Osteocyte (in vitro differentiated cells): ENCODE measurements around the gene CIP2A. TPM values are rescaled to one million over a fixed set of nuclear protein-coding genes. Genes with fewer than 3 reads are reported as not detected.
A peak's percentile ranks its signal among the peaks of the same experiment; 100 is the strongest.
"Not testable (repeated sequence)": the region's sequence is repeated elsewhere in the genome, so short reads cannot be mapped to it uniquely, and the experiment has no call there.

ENCODE experiments used
- DNase-seq: peaks from one replicate; pipeline ENCODE4 v3.0.0; 2021; ENCODE audit warnings: mixed read lengths; ENCODE audit not compliant: unreplicated experiment; ENCODE audit errors: extremely low spot score
- H3K27ac Mint-ChIP-seq: one replicate; pipeline ENCODE4 v1.8.0; 2021; ENCODE audit warnings: mild to moderate bottlenecking, mixed read lengths; ENCODE audit not compliant: unreplicated experiment
- H3K27me3 Mint-ChIP-seq: one replicate; pipeline ENCODE4 v1.8.0; 2021; ENCODE audit warnings: mixed read lengths; ENCODE audit not compliant: unreplicated experiment
- H3K36me3 Mint-ChIP-seq: one replicate; pipeline ENCODE4 v1.8.0; 2021; ENCODE audit warnings: mixed read lengths; ENCODE audit not compliant: unreplicated experiment
- H3K4me1 Mint-ChIP-seq: one replicate; pipeline ENCODE4 v1.8.0; 2021; ENCODE audit warnings: mixed read lengths; ENCODE audit not compliant: unreplicated experiment
- H3K4me3 Mint-ChIP-seq: one replicate; pipeline ENCODE4 v1.8.0; 2021; ENCODE audit warnings: mild to moderate bottlenecking, moderate library complexity, mixed read lengths; ENCODE audit not compliant: unreplicated experiment
- H3K9me3 Mint-ChIP-seq: one replicate; pipeline ENCODE4 v1.8.0; 2021; ENCODE audit warnings: mixed read lengths; ENCODE audit not compliant: unreplicated experiment
- CTCF ChIP-seq: fragments of 200-600 bp; sonication (generic); IDR thresholded peaks from 2 replicates; pipeline ENCODE4 v1.5.0; 2021; ENCODE audit warnings: antibody characterized with exemption, mild to moderate bottlenecking, moderate library complexity
- long read RNA-seq: library from polyadenylated mRNA; unstranded; transcript quantifications from one replicate; pipeline ENCODE4 v2.0.0, GENCODE V29; 2021
- total RNA-seq: library from RNA; stranded (reverse); gene quantifications from 2 replicates; pipeline ENCODE4 v1.2.1, GENCODE V29; 2021

The CIP2A gene
- total RNA-seq: 9.0 and 10.2 TPM in 2 replicates
- long read RNA-seq, partial matches to known transcripts: 87 of 100 reads
- long read RNA-seq, other reads (novel, unspliced or antisense): 13 of 100 reads

DNA sequence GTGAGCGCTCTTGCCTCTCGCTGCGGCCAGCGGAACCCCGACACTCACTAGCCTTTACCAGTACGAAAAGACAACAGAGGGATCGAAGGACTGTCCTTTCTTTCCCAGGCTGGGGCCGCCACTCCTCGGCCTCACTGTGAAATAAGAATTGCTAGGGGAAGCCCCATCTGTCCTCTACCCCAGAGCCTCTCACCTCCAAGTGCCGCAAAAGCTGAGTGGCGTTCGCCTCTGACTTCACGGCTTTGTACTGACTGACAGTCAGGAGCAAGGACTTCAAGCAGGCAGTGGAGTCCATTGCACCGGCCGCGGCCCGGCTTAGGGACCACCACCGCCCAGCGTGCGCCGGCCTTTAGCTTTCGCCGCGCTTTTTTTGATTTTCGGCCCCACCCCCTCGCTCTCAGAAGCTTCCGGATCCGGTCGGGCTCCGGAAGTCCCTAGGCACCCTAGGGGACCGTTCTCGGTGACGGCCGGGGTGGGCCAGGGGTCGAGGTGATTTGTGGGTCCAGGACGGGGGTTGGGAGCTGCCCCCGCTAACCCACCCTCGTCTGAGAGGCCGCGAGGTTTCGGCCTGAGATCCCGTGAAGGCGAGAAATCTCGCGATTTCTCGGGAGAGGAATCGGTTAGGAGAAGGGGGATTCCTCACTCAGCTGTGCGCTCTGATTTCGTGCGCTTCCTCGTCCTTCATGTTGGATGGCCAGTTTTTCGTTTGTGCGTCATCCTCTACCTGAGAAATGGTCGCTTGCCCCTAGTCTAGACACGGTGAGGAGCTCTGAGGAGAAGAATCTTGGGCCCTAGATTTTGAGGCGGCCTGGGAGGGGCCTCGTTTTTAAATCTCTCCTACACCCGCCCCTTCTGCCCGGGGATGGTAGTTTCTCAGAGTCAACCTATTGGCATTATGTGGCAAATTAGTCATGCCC lies at the start of gene CIP2A, which contains the start of gene DZIP3:
CIP2A (minus strand) TSS at position 358 of the 917 bp plus-strand sequence; CDS start at position 295, 63 bp downstream.
DZIP3 (plus strand) TSS at position 642 of the 917 bp plus-strand sequence. CDS start 15,685 bp downstream, outside the sequence.
- Mint-ChIP-seq H3K4me3 (peak within 1 kb of the TSS; percentile 99), H3K9me3 (no peaks in the 10 kb centered on the region), H3K27me3 (no peaks in the 10 kb centered on the region), H3K4me1 (peaks cover 45% of the 10 kb centered on the region), H3K36me3 (no peaks in the 10 kb centered on the region), H3K27ac (peak within 1 kb of the TSS; percentile 100)
- DNase-seq: peak; percentile 97
- no peak for TF ChIP-seq CTCF

DNA sequence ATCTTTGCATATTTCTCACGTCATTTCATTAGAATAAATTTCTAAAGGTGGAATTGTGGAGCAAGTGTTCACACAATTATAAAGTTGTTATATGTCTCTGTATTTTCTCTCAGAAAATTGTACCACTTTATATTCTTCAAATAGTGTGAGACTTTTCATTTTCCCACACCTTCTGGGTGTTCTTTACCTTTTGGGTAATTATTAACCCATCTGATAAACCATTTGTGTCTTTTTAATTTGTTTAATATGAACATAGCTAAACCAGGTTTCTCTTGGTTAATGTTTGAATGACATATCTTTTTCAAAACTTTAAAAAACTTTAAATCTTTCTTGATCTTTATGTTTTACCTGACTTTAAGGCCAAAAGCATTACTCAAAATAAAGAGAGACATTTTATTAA lies 40.7 kb upstream of the CIP2A start:
- Mint-ChIP-seq H3K4me1 (no peaks in the 10 kb centered on the region), H3K27ac (no peak overlapping the region), H3K27me3 (no peaks in the 10 kb centered on the region), H3K36me3 (peaks cover 8% of the 10 kb centered on the region), H3K4me3 (no peak overlapping the region), H3K9me3 (no peaks in the 10 kb centered on the region)
- no peak for DNase-seq
- no peak for TF ChIP-seq CTCF

- H3K4me3 Mint-ChIP-seq: no peak overlapping the region
- H3K4me1 Mint-ChIP-seq: no peaks in the 10 kb centered on the region
- H3K27me3 Mint-ChIP-seq: no peaks in the 10 kb centered on the region
- no peak for TF ChIP-seq CTCF
- no peaks in the 10 kb centered on the region for H3K9me3 Mint-ChIP-seq
- DNase-seq: no peak
- peaks cover 13% of the 10 kb centered on the region for H3K36me3 Mint-ChIP-seq
- no peak overlapping the region for H3K27ac Mint-ChIP-seq
Measured at GRCh38 chr3:108623504-108623903, 34.3 kb upstream of the CIP2A start.

GRCh38 chr3:108620250-108620649 lies 31.0 kb upstream of the CIP2A start:
- H3K4me3 Mint-ChIP-seq: no peak overlapping the region
- H3K9me3 Mint-ChIP-seq: no peaks in the 10 kb centered on the region
- H3K36me3 Mint-ChIP-seq: peaks cover 13% of the 10 kb centered on the region
- no peaks in the 10 kb centered on the region for H3K27me3 Mint-ChIP-seq
- no peak for TF ChIP-seq CTCF
- DNase-seq: no peak
- no peaks in the 10 kb centered on the region for H3K4me1 Mint-ChIP-seq
- no peak overlapping the region for H3K27ac Mint-ChIP-seq

DNA sequence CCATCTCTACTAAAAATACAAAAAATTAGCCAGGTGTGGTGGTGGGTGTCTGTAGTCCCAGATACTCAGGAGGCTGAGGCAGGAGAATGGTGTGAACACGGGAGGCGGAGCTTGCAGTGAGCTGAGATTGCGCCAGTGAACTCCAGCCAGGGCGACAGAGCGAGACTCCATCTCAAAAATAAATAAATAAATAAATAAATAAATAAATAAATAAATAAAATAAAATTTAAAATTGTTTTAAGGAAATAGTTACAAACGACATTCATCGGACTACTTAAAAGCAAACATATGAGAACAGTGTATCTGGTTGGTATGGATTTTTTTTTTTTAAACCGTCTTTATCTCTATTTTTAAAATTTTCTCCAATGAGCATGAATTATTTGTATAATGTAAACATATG lies 26.9 kb upstream of the CIP2A start:
- H3K4me3 Mint-ChIP-seq, H3K9me3 Mint-ChIP-seq: not testable (repeated sequence)

More for the DNA sequence above, 26.9 kb upstream of the CIP2A start:
- H3K27ac Mint-ChIP-seq, DNase-seq, H3K4me1 Mint-ChIP-seq, H3K27me3 Mint-ChIP-seq: not testable (repeated sequence)
- H3K36me3 Mint-ChIP-seq: peaks cover 11% of the 10 kb centered on the region
